ENCODE measurements around the gene MAST4.

Gene MAST4

GRCh38 chr5:66621146-66621545 is 25.0 kb downstream of the MAST4 start:
- POLR2A ChIA-PET: no interaction called here
- H3K4me3 ChIP-seq (ENCODE audit: low read depth, low read length): no peak overlapping the region
- H3K4me1 ChIP-seq (ENCODE audit: control insufficient read depth, insufficient read depth, low read length): peaks cover 10% of the 10 kb centered on the region
- H3K9me3 ChIP-seq (ENCODE audit: control insufficient read depth, insufficient read depth, low read depth, low read length): peaks cover 2% of the 10 kb centered on the region; the same call in 1 of the 2 replicates
- TF ChIP-seq ZNF2 (tag by site-specific recombination; IDR thresholded peaks at IDR 0.05) (no peak), OSR2 (tag by site-specific recombination; IDR thresholded peaks at IDR 0.05) (no peak), KLF17 (tag by site-specific recombination; IDR thresholded peaks at IDR 0.05) (no peak), ZNF146 (tag by site-specific recombination; IDR thresholded peaks at IDR 0.05) (no peak), ZSCAN16 (tag by site-specific recombination; IDR thresholded peaks at IDR 0.05) (no peak)
- no peaks in the 10 kb centered on the region for H3K36me3 ChIP-seq (ENCODE audit: control insufficient read depth in 2 of 2, insufficient read depth in 1 of 2, low read length in 2 of 2)
- no peak overlapping the region for H3K27ac ChIP-seq (ENCODE audit: extremely low read depth, low read depth, low read length)
- CTCF ChIA-PET: no interaction called here

- H3K9me3 ChIP-seq (ENCODE audit: control insufficient read depth, insufficient read depth, low read depth, low read length): peaks cover 2% of the 10 kb centered on the region; the same call in 1 of the 2 replicates
- peaks cover 6% of the 10 kb centered on the region for H3K4me1 ChIP-seq (ENCODE audit: control insufficient read depth, insufficient read depth, low read length)
- no peak overlapping the region for H3K27ac ChIP-seq (ENCODE audit: extremely low read depth, low read depth, low read length)
- ChIA-PET CTCF (no interaction called here), POLR2A (no interaction called here)
- H3K36me3 ChIP-seq (ENCODE audit: control insufficient read depth in 2 of 2, insufficient read depth in 1 of 2, low read length in 2 of 2): no peaks in the 10 kb centered on the region
- TF ChIP-seq ZNF2 (tag by site-specific recombination; IDR thresholded peaks at IDR 0.05): no peak
- TF ChIP-seq ZNF202 (tag by site-specific recombination; IDR thresholded peaks at IDR 0.05; ENCODE audit: borderline replicate concordance): no peak
- no peak for TF ChIP-seq REPIN1 (tag by site-specific recombination; IDR thresholded peaks at IDR 0.05; ENCODE audit: low read depth)
- no peak for TF ChIP-seq GLI2 (tag by site-specific recombination; IDR thresholded peaks at IDR 0.05; ENCODE audit: borderline replicate concordance, low read depth)
- no peak for TF ChIP-seq ZNF366 (tag by site-specific recombination; conservative IDR thresholded peaks at IDR 0.05)
- TF ChIP-seq ZNF670 (tag by site-specific recombination; IDR thresholded peaks at IDR 0.05; ENCODE audit: low read depth): no peak
- no peak for TF ChIP-seq ZNF157 (tag by site-specific recombination; IDR thresholded peaks at IDR 0.05)
- TF ChIP-seq PRDM1 (tag by site-specific recombination; IDR thresholded peaks at IDR 0.05): no peak
- TF ChIP-seq ZBTB11 (tag by site-specific recombination; conservative IDR thresholded peaks at IDR 0.05; ENCODE audit: low read depth): no peak
- TF ChIP-seq ZNF843 (tag by site-specific recombination; IDR thresholded peaks at IDR 0.05): no peak
- no peak overlapping the region for H3K4me3 ChIP-seq (ENCODE audit: low read depth, low read length)
Observed at GRCh38 chr5:66621736-66622135, 25.5 kb downstream of the MAST4 start.

- CTCF ChIA-PET: interaction anchor here (0.7 kb wide), 1 partner anchor 99 kb away, joined by 3 read pairs; no protein-coding TSS in a partner anchor
- Histone ChIP-seq H3K9me3 (ENCODE audit: control insufficient read depth, insufficient read depth, low read depth, low read length) (peaks cover under 1% of the 10 kb centered on the region; the same call in 1 of the 2 replicates), H3K36me3 (ENCODE audit: control insufficient read depth in 2 of 2, insufficient read depth in 1 of 2, low read length in 2 of 2) (no peaks in the 10 kb centered on the region), H3K27ac (ENCODE audit: extremely low read depth, low read depth, low read length) (no peak overlapping the region), H3K4me1 (ENCODE audit: control insufficient read depth, insufficient read depth, low read length) (peaks cover under 1% of the 10 kb centered on the region; the same call in 1 of the 2 replicates), H3K4me3 (ENCODE audit: low read depth, low read length) (no peak overlapping the region)
- no peak for TF ChIP-seq ZNF274 (IDR thresholded peaks at IDR 0.05; ENCODE audit: low read length)
- TF ChIP-seq ZNF274 (tag by site-specific recombination; IDR thresholded peaks at IDR 0.05; ENCODE audit: borderline replicate concordance): no peak
- TF ChIP-seq ZXDB (tag by site-specific recombination; IDR thresholded peaks at IDR 0.05): no peak
- no peak for TF ChIP-seq YY2 (tag by site-specific recombination; IDR thresholded peaks at IDR 0.05)
- TF ChIP-seq ZNF837 (tag by site-specific recombination; IDR thresholded peaks at IDR 0.05): no peak
- TF ChIP-seq ZNF155 (tag by site-specific recombination; IDR thresholded peaks at IDR 0.05): no peak
- no peak for TF ChIP-seq ZNF555 (tag by site-specific recombination; conservative IDR thresholded peaks at IDR 0.05)
- no peak for TF ChIP-seq ZNF292 (tag by site-specific recombination; IDR thresholded peaks at IDR 0.05; ENCODE audit: borderline replicate concordance, low read depth)
- no peak for TF ChIP-seq GLIS2 (tag by site-specific recombination; IDR thresholded peaks at IDR 0.05)
- TF ChIP-seq ZNF146 (tag by site-specific recombination; IDR thresholded peaks at IDR 0.05): no peak
- no peak for TF ChIP-seq ZNF10 (tag by site-specific recombination; IDR thresholded peaks at IDR 0.05)
- no peak for TF ChIP-seq ZNF211 (tag by site-specific recombination; IDR thresholded peaks at IDR 0.05; ENCODE audit: low read depth)
- TF ChIP-seq ZNF544 (tag by site-specific recombination; IDR thresholded peaks at IDR 0.05): no peak
- no peak for TF ChIP-seq ZNF16 (tag by site-specific recombination; IDR thresholded peaks at IDR 0.05; ENCODE audit: low read depth)
- no peak for TF ChIP-seq ZNF302 (tag by site-specific recombination; IDR thresholded peaks at IDR 0.05; ENCODE audit: low read depth)
- TF ChIP-seq ZNF843 (tag by site-specific recombination; IDR thresholded peaks at IDR 0.05): no peak
- TF ChIP-seq ZNF423 (tag by site-specific recombination; IDR thresholded peaks at IDR 0.05): no peak
- POLR2A ChIA-PET: no interaction called here
Observed at GRCh38 chr5:66628561-66628960, 32.4 kb downstream of the MAST4 start.
